Left renal pelvis (tissue), 4 donors: ENCODE data around the gene TGOLN2. TPM values are rescaled to one million over a fixed set of nuclear protein-coding genes. Genes with fewer than 3 reads are reported as not detected.
"Not testable (repeated sequence)": the region's sequence is repeated elsewhere in the genome, so short reads cannot be mapped to it uniquely, and the experiment has no call there.

Experiments used
- DNase-seq, 4 donors: peaks; one replicate each; pipeline ENCODE4 v3.0.0-alpha.2; 2013; ENCODE audit warnings: low read depth in 4 of 4, low spot score in 3 of 4
- polyA plus RNA-seq, 4 donors: library from polyadenylated mRNA; unstranded; fragments of 120-200 nt; gene quantifications; one replicate each; pipeline ENCODE4 v1.2.1, GENCODE V29; 2013; ENCODE audit not compliant: insufficient read length in 4 of 4

Gene TGOLN2
- polyA plus RNA-seq, result 100 to 1,000 TPM in 3 of 4 donors, 10 to 100 TPM in 1; 86.3 to 129 (median 123) TPM

DNA sequence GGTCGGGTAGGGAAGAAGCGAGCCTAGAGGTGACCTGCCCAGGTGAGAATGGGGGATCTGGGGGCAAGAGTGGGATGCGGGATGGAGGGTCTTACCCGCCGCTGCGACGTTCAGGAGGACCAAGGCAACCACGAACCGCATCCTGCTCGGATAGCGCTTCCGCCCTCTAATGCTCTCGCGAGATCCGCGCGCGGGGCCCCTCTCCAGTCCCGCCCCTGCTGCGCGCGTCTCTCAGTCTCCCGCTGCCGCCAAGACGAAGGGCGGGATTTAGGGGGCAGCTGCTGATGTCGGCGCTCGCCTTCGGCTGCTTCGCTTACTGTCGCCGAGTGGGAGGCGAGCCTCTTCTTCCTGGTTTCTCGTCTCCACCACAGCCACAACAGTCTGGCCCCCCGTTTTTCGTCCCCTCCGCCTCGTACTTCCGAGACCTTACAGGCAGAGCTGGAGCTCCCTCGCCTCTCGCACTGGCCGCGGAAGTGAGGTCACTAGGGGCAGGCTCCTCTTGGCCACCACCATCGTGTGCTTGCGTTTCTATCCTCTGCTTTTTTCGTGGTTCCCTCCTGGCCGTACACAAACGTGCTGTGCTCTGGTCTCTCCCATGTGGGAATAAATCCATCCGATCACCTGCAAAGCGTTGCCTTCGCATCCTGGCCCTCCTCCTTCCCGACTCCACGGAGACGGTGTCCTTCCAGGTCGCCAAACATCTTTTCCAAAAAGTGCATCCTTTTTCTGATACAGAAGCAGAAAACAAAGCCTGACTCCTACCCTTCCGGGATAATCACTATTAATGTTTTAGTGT lies at the start of gene TGOLN2:
Gene TGOLN2 (minus strand): TSS at position 168 of the 796 bp plus-strand sequence. CDS start 27 bp downstream, at position 141.
- peak; percentile 80 to 88 (median 86) for DNase-seq

GRCh38 chr2:85377083-85377482 lies 49.3 kb upstream of the TGOLN2 start:
- no peak for DNase-seq

GRCh38 chr2:85376291-85377065 lies 48.7 kb upstream of the TGOLN2 start:
- no peak for DNase-seq

GRCh38 chr2:85371045-85371444 lies 43.3 kb upstream of the TGOLN2 start:
- no peak for DNase-seq

GRCh38 chr2:85369500-85369899 lies 41.7 kb upstream of the TGOLN2 start:
- DNase-seq, result no peak

GRCh38 chr2:85368921-85369320 lies 41.1 kb upstream of the TGOLN2 start:
- DNase-seq, result no peak

DNA sequence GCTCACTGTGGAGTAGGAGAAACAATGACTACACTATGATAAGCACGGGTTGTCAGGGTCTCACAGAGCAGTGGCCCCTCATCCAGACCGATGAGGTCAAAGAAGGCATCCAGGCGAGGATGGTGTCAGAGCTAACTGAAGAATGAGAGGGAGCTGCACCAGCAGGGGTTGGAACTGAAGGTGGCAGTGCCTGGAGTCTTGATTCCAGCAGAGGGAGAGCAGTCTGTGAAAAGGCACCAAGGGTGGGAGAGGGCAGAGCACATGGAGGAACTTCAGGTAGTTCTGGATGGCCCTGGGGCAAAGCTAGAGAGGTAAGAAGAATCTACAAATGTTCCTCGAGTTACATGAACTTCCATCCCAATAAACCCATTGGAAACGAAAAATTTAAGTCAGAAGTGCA lies 39.4 kb upstream of the TGOLN2 start:
- no peak for DNase-seq

DNA sequence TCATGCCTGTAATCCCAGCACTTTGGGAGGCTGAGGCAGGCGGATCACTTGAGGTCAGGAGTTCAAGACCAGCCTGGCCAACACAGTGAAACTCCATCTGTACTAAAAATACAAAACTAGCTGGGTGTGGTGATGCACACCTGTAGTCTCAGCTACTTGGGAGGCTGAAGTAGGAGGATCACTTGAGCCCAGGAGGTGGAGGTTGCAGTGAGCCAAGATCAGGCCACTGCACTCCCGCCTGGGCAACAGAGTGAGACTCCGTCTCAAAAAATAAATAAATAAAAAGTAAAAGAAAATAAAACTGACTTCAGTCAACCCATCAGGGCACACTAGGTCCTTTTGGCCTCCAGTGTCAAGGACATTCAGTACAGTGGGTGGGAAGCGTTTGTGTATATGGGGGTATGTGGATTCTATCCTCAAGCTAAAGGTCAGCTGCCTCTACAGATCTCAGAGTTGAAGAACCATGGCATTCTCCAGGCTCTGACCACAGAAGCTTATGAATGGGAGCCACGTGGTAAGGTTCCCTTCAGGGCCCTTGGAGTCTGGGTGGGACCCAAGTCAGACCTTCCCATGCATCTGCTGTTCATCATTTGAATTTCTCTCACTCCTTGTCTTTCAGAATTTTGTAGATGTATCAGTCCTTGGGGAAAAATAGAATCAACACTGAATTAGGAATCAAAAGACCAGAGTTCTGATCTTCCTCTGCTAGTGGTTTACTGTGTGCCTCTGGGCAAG lies 35.0 kb upstream of the TGOLN2 start:
- DNase-seq, result not testable (repeated sequence)

GRCh38 chr2:85357736-85358135 lies 29.9 kb upstream of the TGOLN2 start:
- DNase-seq, result no peak

DNA sequence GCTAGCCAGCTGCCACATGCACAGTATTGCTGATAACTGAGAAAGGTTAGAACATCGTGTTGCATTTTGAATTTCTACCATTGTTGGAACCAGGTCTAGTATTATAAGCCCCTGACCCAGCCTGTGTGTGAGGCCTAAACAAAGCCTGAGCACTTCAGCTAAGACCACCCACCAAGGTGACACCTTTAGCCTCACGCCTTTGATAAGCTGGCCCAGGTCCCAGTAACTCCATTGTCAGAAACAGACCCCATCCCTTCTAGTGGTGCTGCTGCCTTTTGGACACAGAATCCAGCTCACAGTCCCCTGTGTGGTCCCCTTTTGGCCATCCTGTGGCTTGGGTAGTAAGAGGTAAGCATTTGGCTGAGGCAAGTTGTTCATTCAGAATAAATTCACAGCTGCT lies 28.4 kb upstream of the TGOLN2 start:
- no peak for DNase-seq

- DNase-seq, result no peak
These were observed 27.7 kb upstream of the TGOLN2 start for GRCh38 chr2:85355521-85355920.

GRCh38 chr2:85355073-85355410 lies 27.3 kb upstream of the TGOLN2 start:
- DNase-seq, result no peak

- peak; percentile 96 to 99 (median 98) for DNase-seq
These were observed 26.7 kb upstream of the TGOLN2 start, which contains the start of the genes ELMOD3 and RETSAT for GRCh38 chr2:85354286-85355072. TSS of gene ELMOD3 (plus strand) at chr2:85354769. CDS start at chr2:85357199, 2,430 bp downstream. TSS of gene RETSAT (minus strand) at chr2:85354528. CDS start at chr2:85354507, 21 bp downstream.

DNA sequence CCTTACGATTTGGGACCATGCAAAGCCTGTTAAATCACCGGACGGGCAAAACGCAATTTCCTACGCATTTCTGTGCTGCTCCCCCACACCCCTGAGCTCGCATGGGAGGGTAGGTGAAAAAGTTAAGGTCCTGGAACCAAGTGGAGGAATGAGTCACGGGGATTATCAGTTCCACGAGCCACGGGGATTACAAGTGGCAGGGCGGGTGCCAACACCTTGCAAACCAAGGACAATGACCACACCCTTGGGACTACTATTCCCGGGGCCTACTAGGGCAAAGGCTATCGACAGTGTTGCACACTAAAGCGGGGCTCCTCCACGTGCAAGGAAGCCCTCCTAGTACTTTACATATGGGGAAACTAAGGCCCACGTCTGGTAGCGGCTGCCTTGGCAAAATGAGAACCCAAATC lies 26.1 kb upstream of the TGOLN2 start:
- no peak for DNase-seq

DNA sequence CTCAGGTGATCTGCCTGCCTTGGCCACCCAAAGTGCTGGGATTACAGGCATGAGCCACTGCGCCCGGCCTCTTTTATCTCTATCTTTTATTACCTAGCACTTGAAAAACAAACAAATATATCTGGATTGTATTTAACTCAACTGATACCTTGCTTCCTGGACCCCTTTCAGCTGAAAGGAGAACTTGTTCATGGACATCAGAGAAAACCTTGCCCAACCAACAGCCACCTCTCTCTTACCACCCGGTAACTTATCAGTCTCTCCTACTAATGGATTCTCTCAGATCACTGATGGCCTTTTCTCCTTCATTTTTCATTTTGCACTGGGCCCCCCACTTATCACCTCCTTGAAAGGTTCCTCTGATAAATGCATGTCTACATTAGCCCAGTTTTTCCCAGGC lies 19.8 kb upstream of the TGOLN2 start:
- DNase-seq, result no peak

- DNase-seq, result no peak
These were observed 16.7 kb upstream of the TGOLN2 start for GRCh38 chr2:85344356-85344954.

- DNase-seq, result not testable (repeated sequence)
These were observed 15.6 kb upstream of the TGOLN2 start for GRCh38 chr2:85343207-85343895.

DNA sequence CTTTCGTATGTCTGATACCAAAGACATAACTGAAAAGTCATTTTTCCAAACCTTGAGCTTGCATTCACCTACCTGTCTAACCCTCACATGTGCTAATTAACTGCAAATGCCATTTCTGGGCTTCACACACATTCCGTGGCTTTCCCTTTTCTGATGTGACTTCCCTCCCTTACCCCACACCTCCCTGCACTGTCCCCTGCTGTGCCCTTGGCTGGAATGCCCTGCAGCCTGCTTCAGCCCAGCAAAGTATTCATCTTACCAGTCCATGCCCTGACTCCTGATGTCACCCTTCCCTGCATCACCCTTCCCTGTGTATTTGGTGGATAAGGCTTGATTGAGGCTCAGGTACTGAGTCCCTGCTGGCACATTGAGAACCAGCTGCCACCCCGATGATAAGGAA lies 14.4 kb upstream of the TGOLN2 start:
- no peak for DNase-seq
